ENCODE data around the gene FLYWCH1. TPM values are rescaled to one million over a fixed set of nuclear protein-coding genes. Genes with fewer than 3 reads are reported as not detected.

FLYWCH1 gene
- polyA plus RNA-seq, 3 donors, result 5.0 to 42.7 (median 7.1) TPM

DNA sequence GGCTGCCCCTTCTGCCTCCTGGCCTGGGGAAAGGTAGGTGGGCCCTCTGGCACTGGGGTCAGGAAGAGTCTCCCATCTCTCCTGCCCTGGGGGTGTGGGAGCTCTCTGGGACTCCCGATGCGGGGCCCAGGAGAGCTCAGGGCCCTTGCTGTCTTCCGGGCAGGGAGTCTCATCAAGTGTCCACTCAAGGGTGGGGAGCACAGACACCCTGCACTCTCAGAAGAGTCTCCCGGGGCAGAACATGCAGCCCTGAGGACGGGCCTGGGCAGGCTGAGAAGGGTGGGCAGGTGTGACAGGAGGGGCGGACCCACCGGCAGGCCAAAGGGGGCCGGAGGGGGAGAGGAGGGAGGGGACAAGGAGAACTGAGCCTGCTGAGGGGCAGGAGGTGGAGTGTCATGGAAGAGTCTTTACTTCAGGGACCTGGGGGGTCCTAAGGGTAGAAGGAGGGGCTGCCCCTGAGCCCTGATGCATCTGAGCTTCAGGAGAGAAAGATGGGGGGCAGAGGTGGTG is 76.9 kb downstream of the FLYWCH1 start:
- H3K9me3 Mint-ChIP-seq, result no peaks in the 10 kb centered on the region
- intact Hi-C loops (cut with micrococcal nuclease), result no loop called here
- no peak for DNase-seq
- no peak overlapping the region for H3K27ac ChIP-seq (ENCODE audit: low read depth in 1 of 2, low read length in 2 of 2)
- peaks cover 5% of the 10 kb centered on the region for H3K4me1 Mint-ChIP-seq
- no peaks in the 10 kb centered on the region for H3K36me3 ChIP-seq (replicated peaks in 1 of 2; ENCODE audit: control insufficient read depth in 1 of 2, insufficient read depth in 2 of 2, low read length in 2 of 2)
- H3K4me3 Mint-ChIP-seq, result no peak overlapping the region
- H3K27me3 Mint-ChIP-seq (ENCODE audit: low read depth in 3 of 3), result peaks cover 10 to 26% (median 12%) of the 10 kb centered on the region in 3 donors
- no peak overlapping the region for H3K9ac ChIP-seq (ENCODE audit: insufficient read depth, low read length, poor library complexity, severe bottlenecking)
- no peaks in the 10 kb centered on the region for H3K36me3 Mint-ChIP-seq
- H3K27me3 ChIP-seq (ENCODE audit: control insufficient read depth in 2 of 2, insufficient read depth in 2 of 2, low read length in 2 of 2), result no peaks in the 10 kb centered on the region
- H3K27ac Mint-ChIP-seq, result peak overlapping the region in 1 of 7 donors; percentile 68
- WGBS (ENCODE audit: insufficient coverage), result 100% methylated on average over 3 of the region's 8 CpGs
- TF ChIP-seq, protein P1, sequence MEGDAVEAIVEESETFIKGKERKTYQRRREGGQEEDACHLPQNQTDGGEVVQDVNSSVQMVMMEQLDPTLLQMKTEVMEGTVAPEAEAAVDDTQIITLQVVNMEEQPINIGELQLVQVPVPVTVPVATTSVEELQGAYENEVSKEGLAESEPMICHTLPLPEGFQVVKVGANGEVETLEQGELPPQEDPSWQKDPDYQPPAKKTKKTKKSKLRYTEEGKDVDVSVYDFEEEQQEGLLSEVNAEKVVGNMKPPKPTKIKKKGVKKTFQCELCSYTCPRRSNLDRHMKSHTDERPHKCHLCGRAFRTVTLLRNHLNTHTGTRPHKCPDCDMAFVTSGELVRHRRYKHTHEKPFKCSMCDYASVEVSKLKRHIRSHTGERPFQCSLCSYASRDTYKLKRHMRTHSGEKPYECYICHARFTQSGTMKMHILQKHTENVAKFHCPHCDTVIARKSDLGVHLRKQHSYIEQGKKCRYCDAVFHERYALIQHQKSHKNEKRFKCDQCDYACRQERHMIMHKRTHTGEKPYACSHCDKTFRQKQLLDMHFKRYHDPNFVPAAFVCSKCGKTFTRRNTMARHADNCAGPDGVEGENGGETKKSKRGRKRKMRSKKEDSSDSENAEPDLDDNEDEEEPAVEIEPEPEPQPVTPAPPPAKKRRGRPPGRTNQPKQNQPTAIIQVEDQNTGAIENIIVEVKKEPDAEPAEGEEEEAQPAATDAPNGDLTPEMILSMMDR (IDR thresholded peaks at IDR 0.05), result no peak
- no peak overlapping the region for H3K4me3 ChIP-seq (replicated peaks in 1 of 3; ENCODE audit: low read depth in 2 of 3, low read length in 3 of 3)
- H2AFZ ChIP-seq (ENCODE audit: insufficient read depth, low read depth, low read length, poor library complexity, severe bottlenecking), result no peak overlapping the region
- peaks cover 4 to 6% of the 10 kb centered on the region in 2 donors for H3K4me1 ChIP-seq (ENCODE audit: control insufficient read depth in 1 of 2, insufficient read depth in 2 of 2, low read length in 2 of 2)
- no peaks in the 10 kb centered on the region for H3K79me2 ChIP-seq (ENCODE audit: insufficient read depth, low read length)
- no peaks in the 10 kb centered on the region for H4K20me1 ChIP-seq (ENCODE audit: insufficient read depth, low read length)
- no peak overlapping the region for H3K4me2 ChIP-seq (replicated peaks; ENCODE audit: extremely low read depth, low read length, poor library complexity, severe bottlenecking)
- no peaks in the 10 kb centered on the region for H3K9me3 ChIP-seq (replicated peaks in 1 of 2; ENCODE audit: control insufficient read depth in 1 of 2, insufficient read depth in 1 of 2, low read length in 2 of 2)

DNA sequence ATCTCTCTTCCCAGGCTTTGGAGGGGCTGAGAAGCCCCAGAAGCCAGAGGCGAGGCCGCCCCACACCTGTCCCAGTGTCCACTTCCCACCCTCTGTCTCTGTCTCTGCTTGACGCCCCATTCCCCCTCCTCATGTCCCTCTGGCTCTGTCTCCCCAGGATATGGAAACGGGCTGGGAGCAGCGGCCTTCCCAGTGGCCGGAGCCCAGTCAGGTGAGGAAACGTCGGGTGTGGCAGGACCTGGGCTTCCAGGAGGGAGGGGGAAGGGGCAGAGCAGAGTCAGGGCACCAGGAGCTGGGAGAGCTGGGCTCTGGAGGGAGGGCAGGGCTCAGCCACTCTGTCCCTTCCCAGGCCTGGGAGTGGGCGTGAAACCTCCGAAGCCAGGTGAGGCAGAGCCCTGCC is 79.2 kb downstream of the FLYWCH1 start:
- intact Hi-C loops (cut with micrococcal nuclease), result no loop called here
- H4K20me1 ChIP-seq (ENCODE audit: insufficient read depth, low read length), result no peaks in the 10 kb centered on the region
- no peaks in the 10 kb centered on the region for H3K79me2 ChIP-seq (ENCODE audit: insufficient read depth, low read length)
- H3K9ac ChIP-seq (ENCODE audit: insufficient read depth, low read length, poor library complexity, severe bottlenecking), result no peak overlapping the region
- H3K36me3 ChIP-seq (replicated peaks in 1 of 2; ENCODE audit: control insufficient read depth in 1 of 2, insufficient read depth in 2 of 2, low read length in 2 of 2), result no peaks in the 10 kb centered on the region
- no peaks in the 10 kb centered on the region for H3K4me1 ChIP-seq (ENCODE audit: control insufficient read depth in 1 of 2, insufficient read depth in 2 of 2, low read length in 2 of 2)
- no peak for DNase-seq
- Mint-ChIP-seq H3K36me3 (no peaks in the 10 kb centered on the region), H3K27me3 (ENCODE audit: low read depth in 3 of 3) (peaks cover 7 to 20% (median 9%) of the 10 kb centered on the region in 3 donors), H3K4me1 (no peaks in the 10 kb centered on the region), H3K9me3 (no peaks in the 10 kb centered on the region), H3K27ac (no peak overlapping the region), H3K4me3 (no peak overlapping the region)
- no peak overlapping the region for H3K4me3 ChIP-seq (replicated peaks in 1 of 3; ENCODE audit: low read depth in 2 of 3, low read length in 3 of 3)
- no peak overlapping the region for H2AFZ ChIP-seq (ENCODE audit: insufficient read depth, low read depth, low read length, poor library complexity, severe bottlenecking)
- H3K9me3 ChIP-seq (replicated peaks in 1 of 2; ENCODE audit: control insufficient read depth in 1 of 2, insufficient read depth in 1 of 2, low read length in 2 of 2), result no peaks in the 10 kb centered on the region
- no peaks in the 10 kb centered on the region for H3K27me3 ChIP-seq (ENCODE audit: control insufficient read depth in 2 of 2, insufficient read depth in 2 of 2, low read length in 2 of 2)
- TF ChIP-seq, protein P1 (IDR thresholded peaks at IDR 0.05), result no peak
- WGBS (ENCODE audit: insufficient coverage), result 94% methylated on average over 4 of the region's 10 CpGs
- no peak overlapping the region for H3K4me2 ChIP-seq (replicated peaks; ENCODE audit: extremely low read depth, low read length, poor library complexity, severe bottlenecking)
- H3K27ac ChIP-seq (ENCODE audit: low read depth in 1 of 2, low read length in 2 of 2), result no peak overlapping the region

All from CD14-positive monocyte (primary cell).